Upper lobe of right lung (tissue), 1 donor: ENCODE measurements around the gene PRKAR1B. TPM values are rescaled to one million over a fixed set of nuclear protein-coding genes. Genes with fewer than 3 reads are reported as not detected.

Experiments
- ATAC-seq: fragments of 200-7000 bp; cut with Tn5 transposase; one replicate; pipeline ENCODE4 v1.9.1; 2020; ENCODE audit warnings: mild to moderate bottlenecking, moderate library complexity
- DNase-seq: peaks from one replicate; pipeline ENCODE4 v3.0.0-alpha.2; 2020
- H3K27ac ChIP-seq: fragments of 200-600 bp; one replicate; pipeline ENCODE4 v1.8.0; 2022
- H3K27me3 ChIP-seq: fragments of 200-600 bp; one replicate; pipeline ENCODE4 v1.8.0; 2022; ENCODE audit warnings: mild to moderate bottlenecking
- H3K36me3 ChIP-seq: fragments of 200-600 bp; one replicate; pipeline ENCODE4 v1.8.0; 2022
- H3K4me1 ChIP-seq: fragments of 200-600 bp; one replicate; pipeline ENCODE4 v1.8.0; 2022
- H3K4me3 ChIP-seq: fragments of 200-600 bp; one replicate; pipeline ENCODE4 v1.8.0; 2022; ENCODE audit warnings: mild to moderate bottlenecking
- H3K9me3 ChIP-seq: fragments of 200-600 bp; one replicate; pipeline ENCODE4 v1.8.0; 2022
- CTCF ChIP-seq: fragments of 200-600 bp; IDR thresholded peaks from one replicate; pipeline ENCODE4 v1.8.0; 2022; ENCODE audit warnings: antibody characterized with exemption
- intact Hi-C: fragments of 100-400 bp; cut with DNase I; formaldehyde crosslinking; loops from one replicate; pipeline ENCODE4 v1.11.0; 2022
- total RNA-seq: library from RNA; stranded (reverse); fragmentation: NEBNext Ultra II Directional; extraction: Animal tissue kit (Norgen Biotek cat#: 25700); gene quantifications from one replicate; pipeline ENCODE4 v1.2.1, GENCODE V29; 2021
- donor health status: DM: no; HTN: yes; CAD: no; lungs with severe emphysema.

Gene PRKAR1B
- total RNA-seq, 1 donor from 2014 or later = 25.7 TPM

GRCh38 chr7:772392-772791, 45.3 kb upstream of the PRKAR1B start:
- no peak overlapping the region for H3K27ac ChIP-seq
- no peaks in the 10 kb centered on the region for H3K36me3 ChIP-seq
- no peak for TF ChIP-seq CTCF
- intact Hi-C loops = loop anchor here (5.0 kb wide), 1 partner anchor 450 kb away; no protein-coding TSS in a partner anchor
- no peaks in the 10 kb centered on the region for H3K9me3 ChIP-seq
- peaks cover 21% of the 10 kb centered on the region for H3K4me1 ChIP-seq
- DNase-seq (no peak), ATAC-seq (no peak)
- H3K4me3 ChIP-seq = no peak overlapping the region
- H3K27me3 ChIP-seq = no peaks in the 10 kb centered on the region

- Histone ChIP-seq H3K27me3 (no peaks in the 10 kb centered on the region), H3K4me1 (peaks cover 21% of the 10 kb centered on the region), H3K27ac (peak overlapping the region; percentile 59), H3K4me3 (no peak overlapping the region), H3K9me3 (no peaks in the 10 kb centered on the region), H3K36me3 (no peaks in the 10 kb centered on the region)
- TF ChIP-seq CTCF = no peak
- DNase-seq = no peak
- intact Hi-C loops = loop anchor here (5.0 kb wide), 1 partner anchor 450 kb away; no protein-coding TSS in a partner anchor
- ATAC-seq = no peak
Observed at GRCh38 chr7:772005-772294, 44.9 kb upstream of the PRKAR1B start.

- no peak for TF ChIP-seq CTCF
- H3K4me3 ChIP-seq = no peak overlapping the region
- no peaks in the 10 kb centered on the region for H3K36me3 ChIP-seq
- peaks cover 21% of the 10 kb centered on the region for H3K4me1 ChIP-seq
- ATAC-seq (peak; percentile 49), DNase-seq (no peak)
- intact Hi-C loops = loop anchor here (5.0 kb wide), 1 partner anchor 449 kb away; no protein-coding TSS in a partner anchor
- H3K27me3 ChIP-seq = no peaks in the 10 kb centered on the region
- H3K27ac ChIP-seq = peak overlapping the region; percentile 59
- H3K9me3 ChIP-seq = no peaks in the 10 kb centered on the region
Observed at GRCh38 chr7:771234-772004, 44.3 kb upstream of the PRKAR1B start.

- DNase-seq (no peak), ATAC-seq (no peak)
- peaks cover 4% of the 10 kb centered on the region for H3K36me3 ChIP-seq
- H3K4me1 ChIP-seq = peaks cover 21% of the 10 kb centered on the region
- no peak for TF ChIP-seq CTCF
- H3K4me3 ChIP-seq = no peak overlapping the region
- H3K27me3 ChIP-seq = no peaks in the 10 kb centered on the region
- H3K27ac ChIP-seq = peak overlapping the region; percentile 59
- intact Hi-C loops = loop anchor here (5.0 kb wide), 1 partner anchor 448 kb away; no protein-coding TSS in a partner anchor
- H3K9me3 ChIP-seq = no peaks in the 10 kb centered on the region
Observed at GRCh38 chr7:770741-771166, 43.7 kb upstream of the PRKAR1B start.

- Histone ChIP-seq H3K27ac (peak overlapping the region; percentile 59), H3K36me3 (peaks cover 8% of the 10 kb centered on the region), H3K9me3 (no peaks in the 10 kb centered on the region), H3K27me3 (no peaks in the 10 kb centered on the region), H3K4me1 (peaks cover 21% of the 10 kb centered on the region), H3K4me3 (no peak overlapping the region)
- intact Hi-C loops = loop anchor here (5.0 kb wide), 1 partner anchor 448 kb away; no protein-coding TSS in a partner anchor
- ATAC-seq = no peak
- no peak for TF ChIP-seq CTCF
- DNase-seq = no peak
Observed at GRCh38 chr7:770336-770735, 43.3 kb upstream of the PRKAR1B start.
